ENCODE results near the gene TPT1.
A peak's percentile ranks its signal among the peaks of the same experiment; 100 is the strongest.

The TPT1 gene

GRCh38 chr13:45340422-45341033 is 455 bp downstream of the TPT1 start (continued):
- TF ChIP-seq PRDM10 (tag by site-specific recombination; IDR thresholded peaks at IDR 0.05): peak; percentile 48
- TF ChIP-seq ZNF555 (tag by site-specific recombination; conservative IDR thresholded peaks at IDR 0.05): no peak
- no peak for TF ChIP-seq TSHZ1 (tag by site-specific recombination; IDR thresholded peaks at IDR 0.05; ENCODE audit: borderline replicate concordance)
- TF ChIP-seq GFI1B (tag by site-specific recombination; IDR thresholded peaks at IDR 0.05): no peak
- TF ChIP-seq ZBTB49 (tag by site-specific recombination; IDR thresholded peaks at IDR 0.05; ENCODE audit: low read depth): no peak
- TF ChIP-seq ZNF629 (tag by site-specific recombination; IDR thresholded peaks at IDR 0.05): no peak
- no peak for TF ChIP-seq ZNF18 (tag by site-specific recombination; IDR thresholded peaks at IDR 0.05)
- TF ChIP-seq ZSCAN23 (tag by site-specific recombination; IDR thresholded peaks at IDR 0.05): no peak
- TF ChIP-seq PRDM1 (tag by site-specific recombination; IDR thresholded peaks at IDR 0.05): no peak
- TF ChIP-seq ZNF701 (tag by site-specific recombination; IDR thresholded peaks at IDR 0.05): no peak
- TF ChIP-seq ZNF585B (tag by site-specific recombination; IDR thresholded peaks at IDR 0.05): no peak
- TF ChIP-seq ZNF658 (tag by site-specific recombination; IDR thresholded peaks at IDR 0.05): no peak
- no peak for TF ChIP-seq ZNF544 (tag by site-specific recombination; IDR thresholded peaks at IDR 0.05)
- no peak for TF ChIP-seq ZNF843 (tag by site-specific recombination; IDR thresholded peaks at IDR 0.05)
- no peak for TF ChIP-seq ZNF24 (tag by site-specific recombination; IDR thresholded peaks at IDR 0.05)
- no peak for TF ChIP-seq ZNF223 (tag by site-specific recombination; IDR thresholded peaks at IDR 0.05)
- TF ChIP-seq ZIC2 (tag by site-specific recombination; IDR thresholded peaks at IDR 0.05): no peak
- TF ChIP-seq ZNF146 (tag by site-specific recombination; IDR thresholded peaks at IDR 0.05): peak; percentile 3; the same call in 1 of the 2 replicates
- TF ChIP-seq ZNF311 (tag by site-specific recombination; IDR thresholded peaks at IDR 0.05; ENCODE audit: borderline replicate concordance): no peak
- TF ChIP-seq ZNF488 (tag by site-specific recombination; IDR thresholded peaks at IDR 0.05): no peak
- TF ChIP-seq ZNF148 (tag by site-specific recombination; IDR thresholded peaks at IDR 0.05; ENCODE audit: borderline replicate concordance): no peak
- no peak for TF ChIP-seq ZNF221 (tag by site-specific recombination; IDR thresholded peaks at IDR 0.05; ENCODE audit: borderline replicate concordance)
- no peak for TF ChIP-seq ZNF776 (tag by site-specific recombination; IDR thresholded peaks at IDR 0.05; ENCODE audit: borderline replicate concordance)
- no peak; the same call in 1 of the 2 replicates for TF ChIP-seq ZNF610 (tag by site-specific recombination; IDR thresholded peaks at IDR 0.05; ENCODE audit: borderline replicate concordance)
- no peak for TF ChIP-seq ZNF214 (tag by site-specific recombination; IDR thresholded peaks at IDR 0.05; ENCODE audit: borderline replicate concordance)
- no peak for TF ChIP-seq ZNF112 (tag by site-specific recombination; IDR thresholded peaks at IDR 0.05)
